Measurements from ENCODE around the gene ACO2. TPM values are rescaled to one million over a fixed set of nuclear protein-coding genes. Genes with fewer than 3 reads are reported as not detected.

ACO2 gene
- total and polyA plus RNA-seq, 2 of the 13 experiments (the other 11 are each of a cell fraction or from before 2014, with no cell fraction given): 19.2 to 45.6 TPM

DNA sequence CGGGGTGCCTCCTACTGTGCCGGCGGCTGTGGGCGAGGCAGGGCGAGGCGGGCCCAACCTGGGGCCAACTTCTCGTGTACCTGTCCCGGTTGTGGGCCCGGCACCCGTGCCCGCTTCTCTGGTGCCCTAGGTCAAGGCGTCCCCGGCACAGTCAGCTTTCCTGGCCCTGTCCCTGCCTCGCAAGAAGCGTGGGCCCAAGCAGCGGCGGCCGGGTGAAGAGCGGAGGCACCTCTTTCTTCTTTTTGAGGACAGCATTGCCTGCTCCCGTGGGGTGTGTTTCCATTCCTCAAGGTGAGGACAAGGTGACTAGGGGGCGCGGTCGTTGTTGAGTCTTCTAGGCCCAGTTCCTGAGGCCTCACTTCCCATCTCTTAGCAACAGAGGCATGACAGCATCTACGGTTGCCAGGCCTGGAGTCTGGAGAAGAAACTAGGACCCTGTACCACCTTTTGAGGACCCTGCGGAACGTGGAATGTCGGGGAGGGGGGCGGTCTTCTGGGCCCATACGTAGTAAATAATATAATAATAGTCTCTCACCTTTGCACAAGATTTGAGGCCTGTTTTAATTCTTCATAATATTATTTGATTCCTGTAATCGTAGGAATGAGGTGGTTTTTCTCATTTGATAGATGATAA, 418 bp downstream of the ACO2 start (continued):
- TF ChIP-seq, protein P1, sequence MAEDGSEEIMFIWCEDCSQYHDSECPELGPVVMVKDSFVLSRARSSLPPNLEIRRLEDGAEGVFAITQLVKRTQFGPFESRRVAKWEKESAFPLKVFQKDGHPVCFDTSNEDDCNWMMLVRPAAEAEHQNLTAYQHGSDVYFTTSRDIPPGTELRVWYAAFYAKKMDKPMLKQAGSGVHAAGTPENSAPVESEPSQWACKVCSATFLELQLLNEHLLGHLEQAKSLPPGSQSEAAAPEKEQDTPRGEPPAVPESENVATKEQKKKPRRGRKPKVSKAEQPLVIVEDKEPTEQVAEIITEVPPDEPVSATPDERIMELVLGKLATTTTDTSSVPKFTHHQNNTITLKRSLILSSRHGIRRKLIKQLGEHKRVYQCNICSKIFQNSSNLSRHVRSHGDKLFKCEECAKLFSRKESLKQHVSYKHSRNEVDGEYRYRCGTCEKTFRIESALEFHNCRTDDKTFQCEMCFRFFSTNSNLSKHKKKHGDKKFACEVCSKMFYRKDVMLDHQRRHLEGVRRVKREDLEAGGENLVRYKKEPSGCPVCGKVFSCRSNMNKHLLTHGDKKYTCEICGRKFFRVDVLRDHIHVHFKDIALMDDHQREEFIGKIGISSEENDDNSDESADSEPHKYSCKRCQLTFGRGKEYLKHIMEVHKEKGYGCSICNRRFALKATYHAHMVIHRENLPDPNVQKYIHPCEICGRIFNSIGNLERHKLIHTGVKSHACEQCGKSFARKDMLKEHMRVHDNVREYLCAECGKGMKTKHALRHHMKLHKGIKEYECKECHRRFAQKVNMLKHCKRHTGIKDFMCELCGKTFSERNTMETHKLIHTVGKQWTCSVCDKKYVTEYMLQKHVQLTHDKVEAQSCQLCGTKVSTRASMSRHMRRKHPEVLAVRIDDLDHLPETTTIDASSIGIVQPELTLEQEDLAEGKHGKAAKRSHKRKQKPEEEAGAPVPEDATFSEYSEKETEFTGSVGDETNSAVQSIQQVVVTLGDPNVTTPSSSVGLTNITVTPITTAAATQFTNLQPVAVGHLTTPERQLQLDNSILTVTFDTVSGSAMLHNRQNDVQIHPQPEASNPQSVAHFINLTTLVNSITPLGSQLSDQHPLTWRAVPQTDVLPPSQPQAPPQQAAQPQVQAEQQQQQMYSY (CRISPR knock-in tag; IDR thresholded peaks at IDR 0.05): no peak
- TF ChIP-seq ZNF589 (CRISPR knock-in tag; conservative IDR thresholded peaks at IDR 0.05) (no peak), ZNF264 (CRISPR knock-in tag; IDR thresholded peaks at IDR 0.05) (no peak), ZNF367 (CRISPR knock-in tag; IDR thresholded peaks at IDR 0.05; ENCODE audit: borderline replicate concordance) (no peak), ZNF20 (CRISPR knock-in tag; IDR thresholded peaks at IDR 0.05) (no peak), MTA3 (CRISPR knock-in tag; IDR thresholded peaks at IDR 0.05) (no peak), SUZ12 (IDR thresholded peaks at IDR 0.05; ENCODE audit: low read depth, low read length) (no peak), ZSCAN12 (CRISPR knock-in tag; IDR thresholded peaks at IDR 0.05) (no peak), STAT5B (CRISPR knock-in tag; IDR thresholded peaks at IDR 0.05) (no peak; the same call in 1 of the 2 replicates), RFX5 (IDR thresholded peaks at IDR 0.05; ENCODE audit: low read depth, low read length) (no peak), FIP1L1 (IDR thresholded peaks at IDR 0.05; ENCODE audit: borderline replicate concordance, insufficient read depth, low read depth, low read length) (no peak), ZNF207 (IDR thresholded peaks at IDR 0.05; ENCODE audit: borderline replicate concordance) (no peak)
- TF ChIP-seq, protein P2, sequence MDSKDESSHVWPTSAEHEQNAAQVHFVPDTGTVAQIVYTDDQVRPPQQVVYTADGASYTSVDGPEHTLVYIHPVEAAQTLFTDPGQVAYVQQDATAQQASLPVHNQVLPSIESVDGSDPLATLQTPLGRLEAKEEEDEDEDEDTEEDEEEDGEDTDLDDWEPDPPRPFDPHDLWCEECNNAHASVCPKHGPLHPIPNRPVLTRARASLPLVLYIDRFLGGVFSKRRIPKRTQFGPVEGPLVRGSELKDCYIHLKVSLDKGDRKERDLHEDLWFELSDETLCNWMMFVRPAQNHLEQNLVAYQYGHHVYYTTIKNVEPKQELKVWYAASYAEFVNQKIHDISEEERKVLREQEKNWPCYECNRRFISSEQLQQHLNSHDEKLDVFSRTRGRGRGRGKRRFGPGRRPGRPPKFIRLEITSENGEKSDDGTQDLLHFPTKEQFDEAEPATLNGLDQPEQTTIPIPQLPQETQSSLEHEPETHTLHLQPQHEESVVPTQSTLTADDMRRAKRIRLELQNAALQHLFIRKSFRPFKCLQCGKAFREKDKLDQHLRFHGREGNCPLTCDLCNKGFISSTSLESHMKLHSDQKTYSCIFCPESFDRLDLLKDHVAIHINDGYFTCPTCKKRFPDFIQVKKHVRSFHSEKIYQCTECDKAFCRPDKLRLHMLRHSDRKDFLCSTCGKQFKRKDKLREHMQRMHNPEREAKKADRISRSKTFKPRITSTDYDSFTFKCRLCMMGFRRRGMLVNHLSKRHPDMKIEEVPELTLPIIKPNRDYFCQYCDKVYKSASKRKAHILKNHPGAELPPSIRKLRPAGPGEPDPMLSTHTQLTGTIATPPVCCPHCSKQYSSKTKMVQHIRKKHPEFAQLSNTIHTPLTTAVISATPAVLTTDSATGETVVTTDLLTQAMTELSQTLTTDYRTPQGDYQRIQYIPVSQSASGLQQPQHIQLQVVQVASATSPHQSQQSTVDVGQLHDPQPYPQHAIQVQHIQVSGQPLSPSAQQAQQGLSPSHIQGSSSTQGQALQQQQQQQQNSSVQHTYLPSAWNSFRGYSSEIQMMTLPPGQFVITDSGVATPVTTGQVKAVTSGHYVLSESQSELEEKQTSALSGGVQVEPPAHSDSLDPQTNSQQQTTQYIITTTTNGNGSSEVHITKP (CRISPR knock-in tag; IDR thresholded peaks at IDR 0.05; ENCODE audit: low read depth): no peak
- TF ChIP-seq, protein P3, sequence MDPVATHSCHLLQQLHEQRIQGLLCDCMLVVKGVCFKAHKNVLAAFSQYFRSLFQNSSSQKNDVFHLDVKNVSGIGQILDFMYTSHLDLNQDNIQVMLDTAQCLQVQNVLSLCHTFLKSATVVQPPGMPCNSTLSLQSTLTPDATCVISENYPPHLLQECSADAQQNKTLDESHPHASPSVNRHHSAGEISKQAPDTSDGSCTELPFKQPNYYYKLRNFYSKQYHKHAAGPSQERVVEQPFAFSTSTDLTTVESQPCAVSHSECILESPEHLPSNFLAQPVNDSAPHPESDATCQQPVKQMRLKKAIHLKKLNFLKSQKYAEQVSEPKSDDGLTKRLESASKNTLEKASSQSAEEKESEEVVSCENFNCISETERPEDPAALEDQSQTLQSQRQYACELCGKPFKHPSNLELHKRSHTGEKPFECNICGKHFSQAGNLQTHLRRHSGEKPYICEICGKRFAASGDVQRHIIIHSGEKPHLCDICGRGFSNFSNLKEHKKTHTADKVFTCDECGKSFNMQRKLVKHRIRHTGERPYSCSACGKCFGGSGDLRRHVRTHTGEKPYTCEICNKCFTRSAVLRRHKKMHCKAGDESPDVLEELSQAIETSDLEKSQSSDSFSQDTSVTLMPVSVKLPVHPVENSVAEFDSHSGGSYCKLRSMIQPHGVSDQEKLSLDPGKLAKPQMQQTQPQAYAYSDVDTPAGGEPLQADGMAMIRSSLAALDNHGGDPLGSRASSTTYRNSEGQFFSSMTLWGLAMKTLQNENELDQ (CRISPR knock-in tag; IDR thresholded peaks at IDR 0.05; ENCODE audit: borderline replicate concordance): no peak
- TF ChIP-seq, protein P4, sequence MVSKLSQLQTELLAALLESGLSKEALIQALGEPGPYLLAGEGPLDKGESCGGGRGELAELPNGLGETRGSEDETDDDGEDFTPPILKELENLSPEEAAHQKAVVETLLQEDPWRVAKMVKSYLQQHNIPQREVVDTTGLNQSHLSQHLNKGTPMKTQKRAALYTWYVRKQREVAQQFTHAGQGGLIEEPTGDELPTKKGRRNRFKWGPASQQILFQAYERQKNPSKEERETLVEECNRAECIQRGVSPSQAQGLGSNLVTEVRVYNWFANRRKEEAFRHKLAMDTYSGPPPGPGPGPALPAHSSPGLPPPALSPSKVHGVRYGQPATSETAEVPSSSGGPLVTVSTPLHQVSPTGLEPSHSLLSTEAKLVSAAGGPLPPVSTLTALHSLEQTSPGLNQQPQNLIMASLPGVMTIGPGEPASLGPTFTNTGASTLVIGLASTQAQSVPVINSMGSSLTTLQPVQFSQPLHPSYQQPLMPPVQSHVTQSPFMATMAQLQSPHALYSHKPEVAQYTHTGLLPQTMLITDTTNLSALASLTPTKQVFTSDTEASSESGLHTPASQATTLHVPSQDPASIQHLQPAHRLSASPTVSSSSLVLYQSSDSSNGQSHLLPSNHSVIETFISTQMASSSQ (IDR thresholded peaks at IDR 0.05; ENCODE audit: low read depth): no peak
- TF ChIP-seq, protein P4 (CRISPR knock-in tag; IDR thresholded peaks at IDR 0.05; ENCODE audit: borderline replicate concordance): no peak

Data from HepG2 (cell line).